Lung (tissue), 12 donors: Measurements from ENCODE around the gene INVS. TPM values are rescaled to one million over a fixed set of nuclear protein-coding genes. Genes with fewer than 3 reads are reported as not detected.

Experiments used
- ATAC-seq: fragments of 200-7000 bp; cut with Tn5 transposase; one replicate; pipeline ENCODE4 v1.9.1; 2020; ENCODE audit warnings: moderate number of reproducible peaks; ENCODE audit not compliant: insufficient read depth, low FRiP score
- DNase-seq, 3 donors: peaks; one replicate each; pipeline ENCODE4 v3.0.0-alpha.2; 2013 to 2017
- H3K27ac ChIP-seq, 2 donors: one replicate each; pipeline ENCODE4 v1.5.1; 2013; ENCODE audit warnings: mild to moderate bottlenecking in 2 of 2, moderate library complexity in 2 of 2, control low read depth in 1 of 2, inconsistent platforms in 1 of 2, low read depth in 1 of 2, low read length in 1 of 2
- H3K27me3 ChIP-seq, 3 donors: one replicate each; pipeline ENCODE4 v1.5.1; 2013; ENCODE audit warnings: low read length in 2 of 3; ENCODE audit not compliant: control insufficient read depth in 3 of 3, insufficient read depth in 3 of 3
- H3K36me3 ChIP-seq, 4 donors: one replicate each; pipeline ENCODE4 v1.5.1; 2013; ENCODE audit warnings: low read length in 4 of 4, mild to moderate bottlenecking in 1 of 4, moderate library complexity in 1 of 4; ENCODE audit not compliant: control insufficient read depth in 4 of 4, insufficient read depth in 4 of 4
- H3K4me1 ChIP-seq, 5 donors: one replicate each; pipeline ENCODE4 v1.5.1; 2013; ENCODE audit warnings: low read length in 5 of 5, mild to moderate bottlenecking in 2 of 5, moderate library complexity in 1 of 5; ENCODE audit not compliant: control insufficient read depth in 5 of 5, insufficient read depth in 5 of 5
- H3K4me3 ChIP-seq: one replicate; pipeline ENCODE4 v1.5.1; 2013; ENCODE audit warnings: mild to moderate bottlenecking, control low read depth, moderate library complexity
- H3K9ac ChIP-seq, 2 donors: one replicate each; pipeline ENCODE4 v1.5.1; 2013; ENCODE audit warnings: low read length in 2 of 2, control low read depth in 1 of 2; ENCODE audit not compliant: insufficient read depth in 1 of 2
- H3K9me3 ChIP-seq, 4 donors: one replicate each; pipeline ENCODE4 v1.5.1; 2013; ENCODE audit warnings: low read length in 3 of 4, mild to moderate bottlenecking in 1 of 4, moderate library complexity in 1 of 4; ENCODE audit not compliant: control insufficient read depth in 4 of 4, insufficient read depth in 3 of 4
- CTCF ChIP-seq: IDR thresholded peaks from 2 replicates; pipeline ENCODE4 v1.5.1; 2012; ENCODE audit warnings: mild to moderate bottlenecking; ENCODE audit errors: control extremely low read depth, extremely low read depth
- WGBS, 2 donors: extraction: QIAGEN DNeasy Blood & Tissue Kit; methylation state at CpG; one replicate each; pipeline ENCODE4 v1.1.7; 2013; 5-methylcytosine and 5-hydroxymethylcytosine counted together
- polyA plus RNA-seq, 2 donors: library from polyadenylated mRNA; stranded (reverse); fragments of 200-250 nt; gene quantifications; one replicate each; pipeline ENCODE4 v1.2.1, GENCODE V29; 2013
- total RNA-seq, 2 donors: library from RNA; depleted of rRNA in 1 of 2; stranded (reverse); fragments of >200 nt in 1 of 2; gene quantifications; one replicate each; pipeline ENCODE4 v1.2.1, GENCODE V29; 2014 to 2021
- donor health status: control.
- donor health status: control.
- donor health status: Bipolar disorder and iron deficiency.
- donor health status: healthy.
- donor health status: DM: yes; HTN: yes; CAD: no.

The INVS gene
- total and polyA plus RNA-seq, 4 donors, result 3.4 to 52.1 (median 12.5) TPM

DNA sequence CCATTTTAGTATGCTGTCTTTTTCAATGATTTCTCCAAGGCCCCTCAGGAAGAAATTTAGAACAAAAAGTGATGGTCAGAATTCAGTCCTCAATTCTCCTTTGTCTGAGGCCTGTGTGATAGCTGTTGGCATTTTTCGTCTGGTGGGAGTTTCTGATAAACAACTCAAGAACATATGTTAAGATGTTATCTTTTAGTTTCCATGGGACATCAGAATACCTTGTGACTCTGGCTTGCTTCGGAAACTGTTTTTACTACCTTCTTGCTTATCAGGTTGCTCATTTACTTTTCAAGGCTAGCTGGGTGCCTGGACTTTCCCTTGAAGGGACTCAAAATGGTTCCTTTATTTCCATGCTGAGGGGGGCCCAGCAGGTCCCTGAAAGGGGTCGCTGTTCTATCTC, 97.2 kb downstream of the INVS start:
- Histone ChIP-seq H3K27ac (no peak overlapping the region), H3K27me3 (no peaks in the 10 kb centered on the region), H3K9ac (no peak overlapping the region), H3K36me3 (peaks cover 0 to 10% (median 4%) of the 10 kb centered on the region in 4 donors), H3K4me3 (no peak overlapping the region), H3K9me3 (peaks cover 3 to 6% (median 5%) of the 10 kb centered on the region in 4 donors), H3K4me1 (no peaks in the 10 kb centered on the region)
- 73 to 76% methylated on average over 3 of the region's 3 CpGs for WGBS, 2 donors
- no peak for DNase-seq
- no peak for ATAC-seq
- no peak for TF ChIP-seq CTCF

GRCh38 chr9:100196828-100197227, 97.8 kb downstream of the INVS start:
- ATAC-seq, result no peak
- H3K9me3 ChIP-seq, result peaks cover 2 to 5% (median 3%) of the 10 kb centered on the region in 4 donors
- DNase-seq, result no peak
- H3K27me3 ChIP-seq, result no peaks in the 10 kb centered on the region
- no peak overlapping the region for H3K4me3 ChIP-seq
- 73 to 81% methylated on average over 1 of the region's 1 CpG for WGBS, 2 donors
- no peaks in the 10 kb centered on the region for H3K4me1 ChIP-seq
- no peak for TF ChIP-seq CTCF
- H3K36me3 ChIP-seq, result peaks cover 0 to 10% (median 4%) of the 10 kb centered on the region in 4 donors
- H3K27ac ChIP-seq, result no peak overlapping the region
- H3K9ac ChIP-seq, result no peak overlapping the region

- no peak overlapping the region for H3K9ac ChIP-seq
- H3K4me3 ChIP-seq, result no peak overlapping the region
- H3K36me3 ChIP-seq, result peaks cover 0 to 10% (median 3%) of the 10 kb centered on the region in 4 donors
- peaks cover 0 to 2% (median 0%) of the 10 kb centered on the region in 5 donors for H3K4me1 ChIP-seq
- peaks cover 0 to 3% (median 0%) of the 10 kb centered on the region in 4 donors for H3K9me3 ChIP-seq
- no peak overlapping the region for H3K27ac ChIP-seq
- H3K27me3 ChIP-seq, result no peaks in the 10 kb centered on the region
- ATAC-seq, result no peak
- no peak for TF ChIP-seq CTCF
- DNase-seq, result no peak
Measured at GRCh38 chr9:100197553-100197952, 98.5 kb downstream of the INVS start.

GRCh38 chr9:100202806-100203205, 103.8 kb downstream of the INVS start:
- ATAC-seq, result no peak
- no peak for DNase-seq
- peaks cover 0 to 3% (median 0%) of the 10 kb centered on the region in 4 donors for H3K9me3 ChIP-seq
- no peaks in the 10 kb centered on the region for H3K36me3 ChIP-seq
- H3K9ac ChIP-seq, result no peak overlapping the region
- no peak overlapping the region for H3K4me3 ChIP-seq
- no peaks in the 10 kb centered on the region for H3K27me3 ChIP-seq
- peaks cover 0 to 7% (median 0%) of the 10 kb centered on the region in 5 donors for H3K4me1 ChIP-seq
- TF ChIP-seq CTCF, result no peak
- no peak overlapping the region for H3K27ac ChIP-seq
